ENCODE measurements around the gene OSBPL6.

OSBPL6 gene

DNA sequence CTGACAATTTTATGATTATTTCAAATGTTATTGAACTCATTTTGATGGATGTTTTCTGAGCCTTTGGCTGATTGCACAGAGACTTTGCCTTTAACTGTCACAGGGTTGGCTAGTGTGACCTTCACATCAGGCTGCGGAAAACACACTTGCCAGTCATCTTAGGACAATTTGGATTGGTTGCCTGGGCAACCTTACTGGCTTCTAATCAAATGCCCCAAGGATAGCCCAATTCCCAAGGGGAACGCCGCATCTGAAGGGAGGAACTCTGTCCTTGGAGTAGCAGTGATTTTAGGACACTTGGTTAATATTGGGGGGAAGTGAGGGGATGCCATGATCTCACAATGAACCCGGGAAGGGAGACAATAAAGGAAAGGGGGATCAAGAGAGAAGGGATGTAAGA is 29.5 kb downstream of the OSBPL6 start:
- Histone ChIP-seq H3K4me1 (ENCODE audit: control insufficient read depth in 1 of 2, insufficient read depth in 2 of 2, low read length in 2 of 2) (no peaks in the 10 kb centered on the region), H3K27me3 (ENCODE audit: insufficient read depth, low read length) (no peaks in the 10 kb centered on the region), H3K4me2 (ENCODE audit: low read length) (no peak overlapping the region), H2BK12ac (ENCODE audit: low read length) (no peak overlapping the region), H3K9me3 (ENCODE audit: insufficient read depth, low read depth, low read length) (no peaks in the 10 kb centered on the region), H4K12ac (ENCODE audit: low read depth, low read length) (no peak overlapping the region), H3K36me3 (ENCODE audit: control insufficient read depth in 1 of 2, insufficient read depth in 2 of 2, low read length in 2 of 2) (no peaks in the 10 kb centered on the region), H3K79me2 (ENCODE audit: control insufficient read depth, insufficient read depth, low read length, poor library complexity) (no peaks in the 10 kb centered on the region), H2BK120ac (ENCODE audit: insufficient read depth, low read length, poor library complexity) (no peak overlapping the region), H2BK5ac (ENCODE audit: low read depth, low read length, poor library complexity) (no peak overlapping the region), H3K23ac (ENCODE audit: low read length) (no peak overlapping the region), H3K9ac (ENCODE audit: low read length) (no peak overlapping the region), H3K14ac (ENCODE audit: low read length) (no peak overlapping the region), H3K79me1 (ENCODE audit: low read length) (no peaks in the 10 kb centered on the region), H2AFZ (ENCODE audit: insufficient read depth, low read length, poor library complexity) (no peak overlapping the region), H3K4me3 (ENCODE audit: low read depth, low read length) (no peak overlapping the region), H2AK5ac (ENCODE audit: low read length) (no peak overlapping the region), H4K8ac (ENCODE audit: low read depth, low read length) (no peak overlapping the region), H3K18ac (ENCODE audit: low read length) (no peak overlapping the region), H3K27ac (ENCODE audit: low read depth, low read length) (no peak overlapping the region), H4K91ac (ENCODE audit: low read depth, low read length) (no peak overlapping the region), H3K4ac (ENCODE audit: low read depth, low read length) (no peak overlapping the region)
- no CpG with 5 or more reads among the region's 4 CpGs for WGBS (ENCODE audit: extremely low coverage, insufficient coverage, insufficient read length)
- DNase-seq, result no peak

GRCh38 chr2:178225006-178225805 is 30.9 kb downstream of the OSBPL6 start:
- Histone ChIP-seq H4K12ac (ENCODE audit: low read depth, low read length) (no peak overlapping the region), H3K79me1 (ENCODE audit: low read length) (no peaks in the 10 kb centered on the region), H3K27me3 (ENCODE audit: insufficient read depth, low read length) (no peaks in the 10 kb centered on the region), H3K9me3 (ENCODE audit: insufficient read depth, low read depth, low read length) (no peaks in the 10 kb centered on the region), H2BK12ac (ENCODE audit: low read length) (no peak overlapping the region), H3K4me1 (ENCODE audit: control insufficient read depth in 1 of 2, insufficient read depth in 2 of 2, low read length in 2 of 2) (no peaks in the 10 kb centered on the region), H3K18ac (ENCODE audit: low read length) (no peak overlapping the region), H3K4me2 (ENCODE audit: low read length) (no peak overlapping the region), H3K79me2 (ENCODE audit: control insufficient read depth, insufficient read depth, low read length, poor library complexity) (no peaks in the 10 kb centered on the region), H3K4me3 (ENCODE audit: low read depth, low read length) (no peak overlapping the region), H3K27ac (ENCODE audit: low read depth, low read length) (no peak overlapping the region), H2AK5ac (ENCODE audit: low read length) (no peak overlapping the region), H2AFZ (ENCODE audit: insufficient read depth, low read length, poor library complexity) (no peak overlapping the region), H3K23ac (ENCODE audit: low read length) (no peak overlapping the region), H3K14ac (ENCODE audit: low read length) (no peak overlapping the region), H2BK120ac (ENCODE audit: insufficient read depth, low read length, poor library complexity) (no peak overlapping the region), H2BK5ac (ENCODE audit: low read depth, low read length, poor library complexity) (no peak overlapping the region), H3K36me3 (ENCODE audit: control insufficient read depth in 1 of 2, insufficient read depth in 2 of 2, low read length in 2 of 2) (no peaks in the 10 kb centered on the region), H3K9ac (ENCODE audit: low read length) (no peak overlapping the region), H4K91ac (ENCODE audit: low read depth, low read length) (no peak overlapping the region), H4K8ac (ENCODE audit: low read depth, low read length) (no peak overlapping the region), H3K4ac (ENCODE audit: low read depth, low read length) (no peak overlapping the region)
- no peak for DNase-seq
- WGBS (ENCODE audit: extremely low coverage, insufficient coverage, insufficient read length), result no CpG with 5 or more reads among the region's 4 CpGs

DNA sequence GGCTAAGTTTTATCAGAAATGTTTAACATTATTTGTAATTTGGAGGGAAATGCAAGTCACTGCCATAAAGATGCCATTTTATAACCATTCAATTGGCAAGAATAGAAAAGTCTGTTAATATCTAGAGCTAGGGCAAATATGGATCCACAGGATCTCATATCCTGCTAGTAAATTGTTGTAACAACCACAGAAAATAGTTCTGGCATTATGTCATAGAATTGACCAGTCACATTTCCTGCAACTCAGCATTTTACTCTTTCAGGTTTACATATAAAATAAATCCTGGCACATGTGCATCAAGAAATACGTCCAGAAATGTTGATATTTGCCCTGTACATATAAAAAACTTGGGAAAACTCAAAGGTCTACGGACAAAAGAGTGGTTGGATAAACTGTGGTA is 32.9 kb downstream of the OSBPL6 start:
- Histone ChIP-seq H2BK120ac (ENCODE audit: insufficient read depth, low read length, poor library complexity) (no peak overlapping the region), H3K4ac (ENCODE audit: low read depth, low read length) (no peak overlapping the region), H3K14ac (ENCODE audit: low read length) (no peak overlapping the region), H2BK12ac (ENCODE audit: low read length) (no peak overlapping the region), H3K23ac (ENCODE audit: low read length) (no peak overlapping the region), H4K12ac (ENCODE audit: low read depth, low read length) (no peak overlapping the region), H3K27me3 (ENCODE audit: insufficient read depth, low read length) (no peaks in the 10 kb centered on the region), H3K4me2 (ENCODE audit: low read length) (no peak overlapping the region), H3K18ac (ENCODE audit: low read length) (no peak overlapping the region), H2AFZ (ENCODE audit: insufficient read depth, low read length, poor library complexity) (no peak overlapping the region), H4K8ac (ENCODE audit: low read depth, low read length) (no peak overlapping the region), H3K79me1 (ENCODE audit: low read length) (no peaks in the 10 kb centered on the region), H3K9me3 (ENCODE audit: insufficient read depth, low read depth, low read length) (no peaks in the 10 kb centered on the region), H2BK5ac (ENCODE audit: low read depth, low read length, poor library complexity) (no peak overlapping the region), H3K4me1 (ENCODE audit: control insufficient read depth in 1 of 2, insufficient read depth in 2 of 2, low read length in 2 of 2) (no peaks in the 10 kb centered on the region), H3K27ac (ENCODE audit: low read depth, low read length) (no peak overlapping the region), H2AK5ac (ENCODE audit: low read length) (no peak overlapping the region), H3K9ac (ENCODE audit: low read length) (no peak overlapping the region), H3K36me3 (ENCODE audit: control insufficient read depth in 1 of 2, insufficient read depth in 2 of 2, low read length in 2 of 2) (no peaks in the 10 kb centered on the region), H3K79me2 (ENCODE audit: control insufficient read depth, insufficient read depth, low read length, poor library complexity) (no peaks in the 10 kb centered on the region), H3K4me3 (ENCODE audit: low read depth, low read length) (no peak overlapping the region), H4K91ac (ENCODE audit: low read depth, low read length) (no peak overlapping the region)
- DNase-seq, result no peak
- WGBS (ENCODE audit: extremely low coverage, insufficient coverage, insufficient read length), result no CpG with 5 or more reads among the region's 2 CpGs

GRCh38 chr2:178229927-178230326 is 35.6 kb downstream of the OSBPL6 start:
- no peak overlapping the region for H2BK12ac ChIP-seq (ENCODE audit: low read length)
- H3K27ac ChIP-seq (ENCODE audit: low read depth, low read length), result no peak overlapping the region
- no peak overlapping the region for H4K12ac ChIP-seq (ENCODE audit: low read depth, low read length)
- H3K9me3 ChIP-seq (ENCODE audit: insufficient read depth, low read depth, low read length), result no peaks in the 10 kb centered on the region
- no peak overlapping the region for H2AFZ ChIP-seq (ENCODE audit: insufficient read depth, low read length, poor library complexity)
- H3K9ac ChIP-seq (ENCODE audit: low read length), result no peak overlapping the region
- no peak overlapping the region for H3K14ac ChIP-seq (ENCODE audit: low read length)
- no peaks in the 10 kb centered on the region for H3K79me2 ChIP-seq (ENCODE audit: control insufficient read depth, insufficient read depth, low read length, poor library complexity)
- H3K36me3 ChIP-seq (ENCODE audit: control insufficient read depth in 1 of 2, insufficient read depth in 2 of 2, low read length in 2 of 2), result no peaks in the 10 kb centered on the region
- H3K79me1 ChIP-seq (ENCODE audit: low read length), result no peaks in the 10 kb centered on the region
- H3K4me2 ChIP-seq (ENCODE audit: low read length), result no peak overlapping the region
- no peak overlapping the region for H2BK5ac ChIP-seq (ENCODE audit: low read depth, low read length, poor library complexity)
- no peak overlapping the region for H3K4ac ChIP-seq (ENCODE audit: low read depth, low read length)
- no CpG with 5 or more reads among the region's 1 CpG for WGBS (ENCODE audit: extremely low coverage, insufficient coverage, insufficient read length)
- no peaks in the 10 kb centered on the region for H3K27me3 ChIP-seq (ENCODE audit: insufficient read depth, low read length)
- no peak for DNase-seq
- H3K18ac ChIP-seq (ENCODE audit: low read length), result no peak overlapping the region
- H4K91ac ChIP-seq (ENCODE audit: low read depth, low read length), result no peak overlapping the region
- H3K4me3 ChIP-seq (ENCODE audit: low read depth, low read length), result no peak overlapping the region
- no peak overlapping the region for H2AK5ac ChIP-seq (ENCODE audit: low read length)
- H4K8ac ChIP-seq (ENCODE audit: low read depth, low read length), result no peak overlapping the region
- no peak overlapping the region for H3K23ac ChIP-seq (ENCODE audit: low read length)
- H2BK120ac ChIP-seq (ENCODE audit: insufficient read depth, low read length, poor library complexity), result no peak overlapping the region
- H3K4me1 ChIP-seq (ENCODE audit: control insufficient read depth in 1 of 2, insufficient read depth in 2 of 2, low read length in 2 of 2), result no peaks in the 10 kb centered on the region

Measured in trophoblast cell (in vitro differentiated cells and primary cell).